Adrenal gland (tissue), 5 donors: ENCODE measurements around the gene ZDHHC16.

Experiments used
- POLR2A ChIP-seq, 2 donors: fragments of 450-650 bp; IDR thresholded peaks; one replicate each; pipeline ENCODE4 v1.6.1; 2017; ENCODE audit warnings: antibody characterized with exemption in 2 of 2, mild to moderate bottlenecking in 2 of 2, moderate library complexity in 1 of 2
- TF ChIP-seq, protein P1 (sequence below), 6 experiments: fragments of 450-650 bp in 4 of 6; fragments of 200-600 bp in 2 of 6; sonication (generic) in 1 of 6; IDR thresholded peaks; 1 replicate in 5 of 6; 2 replicates in 1 of 6; pipeline versions ENCODE4 v1.5.1 to v1.8.0; 2016 to 2021; ENCODE audit warnings: antibody characterized with exemption in 6 of 6, mild to moderate bottlenecking in 2 of 6, moderate library complexity in 1 of 6
- donor health status: DM: no; HTN: no; CAD: no.

DNA sequence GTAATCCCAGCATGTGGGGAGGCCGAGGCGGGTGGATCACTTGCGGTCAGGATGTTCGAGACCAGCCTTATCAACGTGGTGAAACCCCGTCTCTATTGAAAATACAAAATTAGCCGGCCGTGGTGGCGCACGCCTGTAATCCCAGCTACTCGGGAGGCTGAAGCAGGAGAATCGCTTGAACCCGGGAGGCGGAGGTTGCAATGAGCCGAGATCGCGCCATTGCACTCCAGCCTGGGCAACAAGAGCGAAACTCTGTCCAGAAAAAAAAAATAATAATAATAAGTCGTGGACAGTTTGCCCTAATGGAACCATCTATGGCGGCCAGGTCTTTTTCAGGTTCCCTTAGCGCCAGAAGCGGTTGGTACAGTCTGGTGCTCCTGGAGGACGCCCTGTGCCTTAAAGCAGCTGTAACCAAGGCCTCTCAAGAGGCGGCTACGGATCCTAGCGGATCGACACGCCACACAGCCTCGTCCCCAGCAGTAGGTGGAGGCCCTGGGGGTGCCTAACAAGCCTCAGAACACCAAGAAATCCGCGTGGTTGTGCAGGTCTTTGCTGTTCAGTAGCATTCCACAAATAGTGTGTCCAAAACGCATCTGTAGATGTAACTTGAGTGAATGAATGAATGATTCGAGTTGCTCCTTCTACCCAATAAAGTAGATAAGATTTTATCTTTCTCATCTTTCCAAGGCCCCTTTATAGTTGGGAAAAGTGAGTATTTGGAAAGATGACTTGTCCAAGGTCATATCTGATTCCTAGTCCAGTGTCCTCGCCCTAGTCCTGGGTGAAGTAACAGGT lies 19.0 kb upstream of the ZDHHC16 start:
- TF ChIP-seq POLR2A (IDR thresholded peaks at IDR 0.05): no peak
- TF ChIP-seq, protein P1, sequence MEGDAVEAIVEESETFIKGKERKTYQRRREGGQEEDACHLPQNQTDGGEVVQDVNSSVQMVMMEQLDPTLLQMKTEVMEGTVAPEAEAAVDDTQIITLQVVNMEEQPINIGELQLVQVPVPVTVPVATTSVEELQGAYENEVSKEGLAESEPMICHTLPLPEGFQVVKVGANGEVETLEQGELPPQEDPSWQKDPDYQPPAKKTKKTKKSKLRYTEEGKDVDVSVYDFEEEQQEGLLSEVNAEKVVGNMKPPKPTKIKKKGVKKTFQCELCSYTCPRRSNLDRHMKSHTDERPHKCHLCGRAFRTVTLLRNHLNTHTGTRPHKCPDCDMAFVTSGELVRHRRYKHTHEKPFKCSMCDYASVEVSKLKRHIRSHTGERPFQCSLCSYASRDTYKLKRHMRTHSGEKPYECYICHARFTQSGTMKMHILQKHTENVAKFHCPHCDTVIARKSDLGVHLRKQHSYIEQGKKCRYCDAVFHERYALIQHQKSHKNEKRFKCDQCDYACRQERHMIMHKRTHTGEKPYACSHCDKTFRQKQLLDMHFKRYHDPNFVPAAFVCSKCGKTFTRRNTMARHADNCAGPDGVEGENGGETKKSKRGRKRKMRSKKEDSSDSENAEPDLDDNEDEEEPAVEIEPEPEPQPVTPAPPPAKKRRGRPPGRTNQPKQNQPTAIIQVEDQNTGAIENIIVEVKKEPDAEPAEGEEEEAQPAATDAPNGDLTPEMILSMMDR (IDR thresholded peaks at IDR 0.05): no peak
